Fibroblast of lung (primary cell): ENCODE measurements around the gene PMIS2. TPM values are rescaled to one million over a fixed set of nuclear protein-coding genes. Genes with fewer than 3 reads are reported as not detected.

ENCODE experiments used
- DNase-seq, 2 donors: peaks; one replicate each; pipeline versions ENCODE4 v3.0.0 to v3.0.0-alpha.2; 2010; ENCODE audit warnings: low read depth in 2 of 2
- H2AFZ ChIP-seq: 2 replicates; pipeline ENCODE4 v1.5.1; 2012; ENCODE audit warnings: low read length, control low read depth, inconsistent platforms
- H3K27ac ChIP-seq: 2 replicates; pipeline ENCODE4 v1.5.1; 2011; ENCODE audit warnings: low read length, control low read depth; ENCODE audit not compliant: insufficient read depth
- H3K27me3 ChIP-seq: 2 replicates; pipeline ENCODE4 v1.5.1; 2011; ENCODE audit warnings: mild to moderate bottlenecking, low read length; ENCODE audit not compliant: control insufficient read depth, insufficient read depth
- H3K36me3 ChIP-seq: 2 replicates; pipeline ENCODE4 v1.5.1; 2011; ENCODE audit warnings: low read length; ENCODE audit not compliant: control insufficient read depth, insufficient read depth
- H3K4me1 ChIP-seq: 2 replicates; pipeline ENCODE4 v1.5.1; 2011; ENCODE audit warnings: low read length; ENCODE audit not compliant: control insufficient read depth, insufficient read depth; ENCODE audit errors: extremely low read depth
- H3K4me2 ChIP-seq: 2 replicates; pipeline ENCODE4 v1.5.1; 2011; ENCODE audit warnings: low read length, control low read depth; ENCODE audit not compliant: insufficient read depth; ENCODE audit errors: extremely low read depth
- H3K4me3 ChIP-seq, 4 experiments: fragments of 200-600 bp in 1 of 4; sonication (generic) in 1 of 4; replicated peaks in 1 of 4; 2 replicates each; pipeline ENCODE4 v1.5.1; 2011 to 2016; ENCODE audit warnings: low read length in 4 of 4, low read depth in 3 of 4, mild to moderate bottlenecking in 3 of 4, control low read depth in 2 of 4, inconsistent platforms in 1 of 4, mixed read lengths in 1 of 4; ENCODE audit not compliant: insufficient read depth in 1 of 4; ENCODE audit errors: control extremely low read depth in 1 of 4
- H3K79me2 ChIP-seq: 2 replicates; pipeline ENCODE4 v1.5.1; 2012; ENCODE audit warnings: mild to moderate bottlenecking, low read length, inconsistent platforms; ENCODE audit not compliant: control insufficient read depth, insufficient read depth
- H3K9ac ChIP-seq: 2 replicates; pipeline ENCODE4 v1.5.1; 2011; ENCODE audit warnings: mild to moderate bottlenecking, low read length, control low read depth; ENCODE audit not compliant: insufficient read depth
- H3K9me3 ChIP-seq: 2 replicates; pipeline ENCODE4 v1.5.1; 2012; ENCODE audit warnings: low read depth, low read length; ENCODE audit not compliant: control insufficient read depth, insufficient read depth
- H4K20me1 ChIP-seq: 2 replicates; pipeline ENCODE4 v1.5.1; 2011; ENCODE audit warnings: low read length; ENCODE audit not compliant: control insufficient read depth, insufficient read depth; ENCODE audit errors: extremely low read depth
- EZH2 ChIP-seq: IDR thresholded peaks from 2 replicates; pipeline ENCODE4 v1.5.1; 2012; ENCODE audit warnings: low read length, control low read depth, mild to moderate bottlenecking; ENCODE audit errors: missing control alignments
- polyA plus RNA-seq, 2 donors: library from polyadenylated mRNA; depleted of rRNA in 1 of 2; stranded (reverse) in 1 of 2; unstranded in 1 of 2; fragments of >200 nt; gene quantifications; 2 replicates each; pipeline ENCODE4 v1.2.1, GENCODE V29; 2011 to 2012; ENCODE audit warnings: missing spikeins in 1 of 2
- total RNA-seq: library from RNA; depleted of rRNA; stranded (reverse); fragments of >200 nt; gene quantifications from 2 replicates; pipeline ENCODE4 v1.2.1, GENCODE V29; 2014
- TF ChIP-seq, protein P1 (sequence below), 2 donors: IDR thresholded peaks in 1 of 2; conservative IDR thresholded peaks in 1 of 2; 1 replicate in 1 of 2; 2 replicates in 1 of 2; pipeline ENCODE4 v1.5.1; 2011 to 2012; ENCODE audit warnings: low read length in 2 of 2, control low read depth in 1 of 2, inconsistent platforms in 1 of 2, low read depth in 1 of 2, mild to moderate bottlenecking in 1 of 2

Gene PMIS2
- total and polyA plus RNA-seq, 2 donors (not counting 1 experiment from before 2014, with no cell fraction given): not detected

DNA sequence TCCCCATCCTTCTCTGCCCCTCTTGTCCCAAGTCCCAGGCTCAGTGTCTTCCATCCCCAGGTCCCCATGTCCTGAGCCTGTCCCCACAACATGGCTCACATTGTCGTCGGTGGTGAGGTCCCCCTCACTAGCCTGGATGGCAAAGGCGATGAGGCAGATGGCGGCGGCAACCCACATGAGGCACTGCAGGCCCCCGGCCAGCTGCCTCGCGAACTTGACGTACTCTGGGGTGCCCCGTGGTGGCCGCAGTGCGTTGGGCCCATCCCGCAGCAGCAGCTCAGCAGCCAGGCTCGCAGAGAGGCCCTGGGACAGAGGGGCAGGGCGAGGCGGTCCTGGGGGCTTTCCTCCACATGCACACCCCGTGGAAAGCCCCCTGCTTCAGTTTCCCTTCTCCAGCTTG lies 23.6 kb upstream of the PMIS2 start:
- TF ChIP-seq EZH2: no peak
- TF ChIP-seq, protein P1, sequence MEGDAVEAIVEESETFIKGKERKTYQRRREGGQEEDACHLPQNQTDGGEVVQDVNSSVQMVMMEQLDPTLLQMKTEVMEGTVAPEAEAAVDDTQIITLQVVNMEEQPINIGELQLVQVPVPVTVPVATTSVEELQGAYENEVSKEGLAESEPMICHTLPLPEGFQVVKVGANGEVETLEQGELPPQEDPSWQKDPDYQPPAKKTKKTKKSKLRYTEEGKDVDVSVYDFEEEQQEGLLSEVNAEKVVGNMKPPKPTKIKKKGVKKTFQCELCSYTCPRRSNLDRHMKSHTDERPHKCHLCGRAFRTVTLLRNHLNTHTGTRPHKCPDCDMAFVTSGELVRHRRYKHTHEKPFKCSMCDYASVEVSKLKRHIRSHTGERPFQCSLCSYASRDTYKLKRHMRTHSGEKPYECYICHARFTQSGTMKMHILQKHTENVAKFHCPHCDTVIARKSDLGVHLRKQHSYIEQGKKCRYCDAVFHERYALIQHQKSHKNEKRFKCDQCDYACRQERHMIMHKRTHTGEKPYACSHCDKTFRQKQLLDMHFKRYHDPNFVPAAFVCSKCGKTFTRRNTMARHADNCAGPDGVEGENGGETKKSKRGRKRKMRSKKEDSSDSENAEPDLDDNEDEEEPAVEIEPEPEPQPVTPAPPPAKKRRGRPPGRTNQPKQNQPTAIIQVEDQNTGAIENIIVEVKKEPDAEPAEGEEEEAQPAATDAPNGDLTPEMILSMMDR (conservative IDR thresholded peaks at IDR 0.05 in 1 of 2, IDR thresholded peaks at IDR 0.05 in 1 of 2; ENCODE audit: low read depth in 1 of 2, low read length in 2 of 2): no peak
- DNase-seq: no peak
- H3K27me3 ChIP-seq: peaks cover 23% of the 10 kb centered on the region

DNA sequence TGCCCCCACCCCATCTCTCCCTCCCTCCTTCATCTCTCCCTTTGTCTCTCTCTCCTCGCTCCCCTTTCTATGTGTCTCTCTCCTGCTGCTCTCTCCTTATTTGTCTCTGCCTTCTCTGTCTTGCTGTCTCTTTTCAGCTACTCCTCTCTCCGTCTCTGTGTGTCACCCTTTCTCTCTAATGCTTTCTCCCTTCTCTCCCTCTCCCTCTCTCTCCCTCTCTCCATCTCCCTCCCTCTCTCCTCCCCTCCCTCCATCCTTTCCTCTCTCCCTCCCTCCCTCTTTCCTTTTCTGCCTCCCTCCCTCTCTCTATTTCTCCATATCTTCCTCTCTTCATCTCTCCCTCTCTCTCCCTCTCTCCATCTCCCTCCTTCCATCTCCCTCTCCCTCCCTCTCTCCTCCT lies 23.2 kb upstream of the PMIS2 start:
- Histone ChIP-seq H3K27me3 (peaks cover 23% of the 10 kb centered on the region), H3K36me3 (no peaks in the 10 kb centered on the region)
- TF ChIP-seq, protein P1 (conservative IDR thresholded peaks at IDR 0.05 in 1 of 2, IDR thresholded peaks at IDR 0.05 in 1 of 2; ENCODE audit: low read depth in 1 of 2, low read length in 2 of 2): no peak
- no peak for TF ChIP-seq EZH2

More for the DNA sequence above, 23.6 kb upstream of the PMIS2 start:
- no peaks in the 10 kb centered on the region for H3K9me3 ChIP-seq
- H3K4me1 ChIP-seq: peaks cover 5% of the 10 kb centered on the region
- H3K36me3 ChIP-seq: no peaks in the 10 kb centered on the region
- H3K4me3 ChIP-seq: no peak overlapping the region
- no peak overlapping the region for H2AFZ ChIP-seq
- H3K27ac ChIP-seq: no peak overlapping the region
- H3K9ac ChIP-seq: no peak overlapping the region
- H4K20me1 ChIP-seq: no peaks in the 10 kb centered on the region
- H3K79me2 ChIP-seq: no peaks in the 10 kb centered on the region
- H3K4me2 ChIP-seq: no peak overlapping the region

DNA sequence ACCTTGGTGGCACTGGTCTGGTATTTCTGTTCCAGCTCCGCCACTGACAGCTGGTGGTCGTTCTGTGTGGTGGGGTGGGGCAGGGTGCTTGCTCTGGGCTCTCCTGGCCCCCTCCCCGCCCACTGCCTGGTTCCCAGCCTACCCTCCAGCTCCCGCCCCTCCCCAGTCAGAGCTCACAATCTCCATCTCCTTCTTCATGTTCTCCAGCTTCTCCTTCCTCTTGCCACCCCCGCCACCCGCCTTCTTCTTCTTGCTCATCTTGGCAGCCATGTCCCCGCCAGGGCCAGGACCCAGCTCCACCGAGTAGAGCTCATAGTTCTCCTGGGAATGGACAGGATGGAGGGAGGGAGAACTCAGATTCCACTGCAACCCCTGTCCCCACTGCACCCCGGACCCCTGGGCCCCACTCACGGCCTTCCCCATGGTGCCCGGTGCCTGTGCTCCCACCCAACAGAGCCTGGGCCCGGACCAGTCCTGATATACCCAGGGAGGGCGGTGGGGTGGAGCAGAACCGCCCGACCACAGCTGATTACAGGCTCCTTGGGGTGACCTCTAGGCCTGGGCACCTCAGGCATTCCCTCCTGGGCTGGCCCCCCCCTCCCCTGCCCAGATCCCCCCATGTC lies 22.7 kb upstream of the PMIS2 start, which contains the start of gene ATP4A:
Gene ATP4A, minus strand, starts transcription at position 452 of the 623 bp plus-strand sequence. Its CDS starts 29 bp downstream, at position 423.
- no peak for DNase-seq
- H3K4me1 ChIP-seq: no peaks in the 10 kb centered on the region
- H3K79me2 ChIP-seq: no peaks in the 10 kb centered on the region
- H2AFZ ChIP-seq: no peak within 1 kb of the TSS
- H3K4me3 ChIP-seq: no peak within 1 kb of the TSS
- no peak within 1 kb of the TSS for H3K27ac ChIP-seq
- no peaks in the 10 kb centered on the region for H3K36me3 ChIP-seq
- peaks cover 20% of the 10 kb centered on the region for H3K27me3 ChIP-seq
- H3K9ac ChIP-seq: no peak within 1 kb of the TSS
- no peak within 1 kb of the TSS for H3K4me2 ChIP-seq
- no peak for TF ChIP-seq EZH2
- TF ChIP-seq, protein P1 (conservative IDR thresholded peaks at IDR 0.05 in 1 of 2, IDR thresholded peaks at IDR 0.05 in 1 of 2; ENCODE audit: low read depth in 1 of 2, low read length in 2 of 2): no peak
- H4K20me1 ChIP-seq: no peaks in the 10 kb centered on the region
- no peaks in the 10 kb centered on the region for H3K9me3 ChIP-seq

More for the DNA sequence above, 23.2 kb upstream of the PMIS2 start:
- Histone ChIP-seq H4K20me1 (no peaks in the 10 kb centered on the region), H3K4me2 (no peak overlapping the region), H3K9ac (no peak overlapping the region), H3K79me2 (no peaks in the 10 kb centered on the region), H3K4me3 (no peak overlapping the region), H3K9me3 (no peaks in the 10 kb centered on the region), H3K27ac (no peak overlapping the region), H2AFZ (no peak overlapping the region), H3K4me1 (peaks cover 5% of the 10 kb centered on the region)
- no peak for DNase-seq
